SU-DHL-6 (cell line): ENCODE measurements around the gene WT1.

Source experiments
- H2AFZ ChIP-seq: fragments of 200-600 bp; sonication (generic); 2 replicates; pipeline ENCODE4 v1.6.1; 2014; ENCODE audit warnings: low read depth, mild to moderate bottlenecking, moderate library complexity, mixed read lengths, antibody characterized with exemption, low read length; ENCODE audit not compliant: severe bottlenecking
- H3F3A ChIP-seq: fragments of 200-600 bp; shearing (Covaris generic); 2 replicates; pipeline ENCODE4 v1.6.0; 2016; ENCODE audit warnings: antibody characterized with exemption, mild to moderate bottlenecking; ENCODE audit not compliant: insufficient read depth
- H3K27ac ChIP-seq: fragments of 200-600 bp; sonication (generic); 2 replicates; pipeline ENCODE4 v1.5.1; 2016; ENCODE audit warnings: low read depth, mild to moderate bottlenecking, low read length, moderate library complexity, mixed read lengths
- H3K27me3 ChIP-seq: fragments of 200-600 bp; sonication (generic), shearing (Covaris generic); 2 replicates; pipeline ENCODE4 v1.6.0; 2014; ENCODE audit warnings: mild to moderate bottlenecking, low read length
- H3K36me3 ChIP-seq: fragments of 200-600 bp; sonication (generic); 2 replicates; pipeline ENCODE4 v1.6.1; 2014; ENCODE audit warnings: mild to moderate bottlenecking, low read length, mixed read lengths
- H3K4me2 ChIP-seq: fragments of 300-600, 200-600 bp; shearing (Covaris generic), sonication (generic); 2 replicates; pipeline ENCODE4 v1.6.0; 2014; ENCODE audit warnings: low read length, low read depth, mild to moderate bottlenecking; ENCODE audit not compliant: poor library complexity, severe bottlenecking
- H3K4me3 ChIP-seq: fragments of 200-600 bp; sonication (generic); 2 replicates; pipeline ENCODE4 v1.5.1; 2014; ENCODE audit warnings: antibody characterized with exemption, low read length, mild to moderate bottlenecking, mixed read lengths; ENCODE audit not compliant: insufficient read depth, poor library complexity, severe bottlenecking
- H3K79me2 ChIP-seq: fragments of 200-600 bp; sonication (generic); 2 replicates; pipeline ENCODE4 v1.6.1; 2014; ENCODE audit warnings: mild to moderate bottlenecking, low read length, moderate library complexity; ENCODE audit not compliant: insufficient read depth
- H3K9ac ChIP-seq: fragments of 200-600 bp; sonication (generic); 2 replicates; pipeline ENCODE4 v1.7.0; 2014; ENCODE audit warnings: mild to moderate bottlenecking, low read length
- H3K9me2 ChIP-seq: fragments of 200-600 bp; sonication (generic); replicated peaks from 2 replicates; pipeline ENCODE4 v1.6.1; 2014; ENCODE audit warnings: low read length; ENCODE audit not compliant: insufficient read depth
- H3K9me3 ChIP-seq: fragments of 200-600 bp; sonication (generic); 2 replicates; pipeline ENCODE4 v1.6.1; 2014; ENCODE audit warnings: low read length, mixed read lengths; ENCODE audit not compliant: insufficient read depth
- H4K20me1 ChIP-seq: fragments of 200-600 bp; sonication (generic); 2 replicates; pipeline ENCODE4 v1.6.1; 2014; ENCODE audit warnings: low read depth, mild to moderate bottlenecking, antibody characterized with exemption, low read length, moderate library complexity, mixed read lengths
- EZH2phosphoT487 ChIP-seq: fragments of 200-600 bp; sonication (generic), shearing (Covaris generic); conservative IDR thresholded peaks from 2 replicates; pipeline ENCODE4 v1.6.1; 2018; ENCODE audit warnings: mild to moderate bottlenecking, antibody characterized with exemption, low read length, moderate library complexity, mixed read lengths
- TF ChIP-seq, protein P1 (sequence below): fragments of 200-600 bp; sonication (generic); IDR thresholded peaks from one replicate; pipeline ENCODE4 v1.5.1; 2017; ENCODE audit warnings: antibody characterized with exemption, mild to moderate bottlenecking, low read length, moderate library complexity; ENCODE audit not compliant: insufficient read depth, poor library complexity, severe bottlenecking

The WT1 gene

DNA sequence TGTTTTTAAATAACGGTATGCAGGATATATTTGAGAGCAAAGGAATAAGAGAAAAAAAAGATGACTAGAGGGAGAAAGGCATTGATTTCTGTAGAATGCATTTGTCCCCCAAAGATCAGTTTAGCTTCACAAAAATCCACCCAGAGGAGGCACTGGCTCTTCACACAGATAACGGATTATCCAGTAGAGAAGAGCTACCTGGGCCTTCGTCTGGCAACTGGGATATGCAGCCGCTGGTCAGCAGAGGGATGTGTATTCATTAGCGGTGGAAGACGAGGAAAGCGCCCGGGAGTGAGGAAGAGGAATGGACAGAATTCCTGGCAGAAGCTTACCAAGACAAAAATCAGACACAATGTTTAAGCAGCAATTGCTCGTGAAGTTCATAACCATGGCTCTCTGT is 5.6 kb upstream of the WT1 start:
- no peak overlapping the region for H3K4me3 ChIP-seq
- no peaks in the 10 kb centered on the region for H3K36me3 ChIP-seq
- no peaks in the 10 kb centered on the region for H3K79me2 ChIP-seq
- no peaks in the 10 kb centered on the region for H3K27me3 ChIP-seq
- no peaks in the 10 kb centered on the region for H4K20me1 ChIP-seq
- H3K4me2 ChIP-seq = no peak overlapping the region
- H2AFZ ChIP-seq = no peak overlapping the region
- H3K9ac ChIP-seq = no peak overlapping the region
- TF ChIP-seq, protein P1, sequence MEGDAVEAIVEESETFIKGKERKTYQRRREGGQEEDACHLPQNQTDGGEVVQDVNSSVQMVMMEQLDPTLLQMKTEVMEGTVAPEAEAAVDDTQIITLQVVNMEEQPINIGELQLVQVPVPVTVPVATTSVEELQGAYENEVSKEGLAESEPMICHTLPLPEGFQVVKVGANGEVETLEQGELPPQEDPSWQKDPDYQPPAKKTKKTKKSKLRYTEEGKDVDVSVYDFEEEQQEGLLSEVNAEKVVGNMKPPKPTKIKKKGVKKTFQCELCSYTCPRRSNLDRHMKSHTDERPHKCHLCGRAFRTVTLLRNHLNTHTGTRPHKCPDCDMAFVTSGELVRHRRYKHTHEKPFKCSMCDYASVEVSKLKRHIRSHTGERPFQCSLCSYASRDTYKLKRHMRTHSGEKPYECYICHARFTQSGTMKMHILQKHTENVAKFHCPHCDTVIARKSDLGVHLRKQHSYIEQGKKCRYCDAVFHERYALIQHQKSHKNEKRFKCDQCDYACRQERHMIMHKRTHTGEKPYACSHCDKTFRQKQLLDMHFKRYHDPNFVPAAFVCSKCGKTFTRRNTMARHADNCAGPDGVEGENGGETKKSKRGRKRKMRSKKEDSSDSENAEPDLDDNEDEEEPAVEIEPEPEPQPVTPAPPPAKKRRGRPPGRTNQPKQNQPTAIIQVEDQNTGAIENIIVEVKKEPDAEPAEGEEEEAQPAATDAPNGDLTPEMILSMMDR = no peak
- TF ChIP-seq EZH2phosphoT487 = no peak
- H3F3A ChIP-seq = no peaks in the 10 kb centered on the region
- no peaks in the 10 kb centered on the region for H3K9me2 ChIP-seq
- no peaks in the 10 kb centered on the region for H3K9me3 ChIP-seq
- no peak overlapping the region for H3K27ac ChIP-seq

DNA sequence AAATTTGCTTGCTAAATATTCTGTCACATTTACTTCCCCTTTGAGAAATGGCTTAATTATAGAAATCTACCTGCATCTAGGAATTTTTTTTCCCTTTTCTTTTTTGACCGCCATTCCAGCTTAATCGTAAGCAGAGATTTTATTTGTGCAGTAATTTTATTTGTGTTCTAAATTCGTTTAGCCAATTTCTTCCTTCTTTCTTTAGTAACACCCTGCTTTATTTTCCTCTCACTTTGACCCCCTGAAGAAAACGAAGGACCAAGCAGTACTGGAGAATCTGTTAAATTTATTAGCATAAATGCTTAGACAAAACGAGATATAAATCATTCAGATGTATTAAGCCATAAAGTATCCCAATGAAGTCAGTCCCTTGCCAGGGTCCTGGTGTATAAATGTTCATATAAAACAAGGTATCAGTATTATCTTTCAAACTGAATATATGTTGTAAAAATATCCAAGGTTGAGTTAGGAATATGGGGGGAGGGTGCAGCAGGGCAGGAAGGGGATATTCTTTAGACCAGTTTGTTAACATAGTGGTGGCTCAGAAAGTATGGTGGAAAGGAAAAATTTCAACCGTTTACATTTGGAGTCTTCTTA is 5.1 kb upstream of the WT1 start:
- H3K36me3 ChIP-seq = no peaks in the 10 kb centered on the region
- H3K27me3 ChIP-seq = no peaks in the 10 kb centered on the region

DNA sequence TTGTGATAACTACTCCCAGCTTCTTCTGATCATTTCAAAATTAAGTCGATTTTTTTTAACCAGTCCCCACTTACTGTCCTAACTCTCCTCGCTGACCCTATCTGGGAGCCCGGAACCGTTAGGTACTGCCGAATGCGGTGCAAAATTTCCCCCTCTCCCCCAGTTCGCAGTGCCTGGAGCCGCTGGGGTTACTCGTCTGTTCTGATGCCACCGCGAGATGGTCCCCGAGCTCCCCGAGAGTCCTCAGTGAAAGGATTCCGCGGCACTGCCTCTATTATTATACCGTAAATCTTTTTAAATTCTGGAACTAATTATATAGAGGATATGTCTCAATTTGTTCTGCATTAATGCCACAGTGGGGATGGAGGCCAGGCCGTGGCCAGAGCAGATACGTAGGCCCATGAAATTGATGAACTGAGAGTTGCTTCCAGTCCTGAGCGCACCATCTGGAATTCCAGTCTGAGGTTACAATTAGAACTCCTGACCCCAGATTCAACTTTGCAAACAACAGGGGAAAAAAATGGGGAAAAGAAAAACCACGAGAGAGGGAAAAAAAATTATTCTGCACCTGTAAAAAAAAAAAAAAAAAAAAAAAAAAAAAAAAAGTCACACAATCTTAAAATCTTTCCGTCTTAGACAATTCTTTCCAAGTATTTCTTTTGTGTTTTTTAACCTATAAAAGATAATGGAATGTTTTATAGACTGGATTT is 4.3 kb upstream of the WT1 start:
- no peaks in the 10 kb centered on the region for H3K79me2 ChIP-seq
- H3K9me2 ChIP-seq = no peaks in the 10 kb centered on the region
- H3K4me3 ChIP-seq = no peak overlapping the region
- H3K27me3 ChIP-seq = no peaks in the 10 kb centered on the region
- H4K20me1 ChIP-seq = no peaks in the 10 kb centered on the region
- no peaks in the 10 kb centered on the region for H3F3A ChIP-seq
- TF ChIP-seq, protein P1 = no peak
- TF ChIP-seq EZH2phosphoT487 = no peak
- no peak overlapping the region for H2AFZ ChIP-seq
- H3K27ac ChIP-seq = no peak overlapping the region
- H3K36me3 ChIP-seq = no peaks in the 10 kb centered on the region
- no peaks in the 10 kb centered on the region for H3K9me3 ChIP-seq
- no peak overlapping the region for H3K9ac ChIP-seq
- H3K4me2 ChIP-seq = no peak overlapping the region

More for the DNA sequence above, 5.1 kb upstream of the WT1 start:
- no peak overlapping the region for H3K4me3 ChIP-seq
- no peaks in the 10 kb centered on the region for H3F3A ChIP-seq
- TF ChIP-seq, protein P1 = no peak
- TF ChIP-seq EZH2phosphoT487 = no peak
- H3K27ac ChIP-seq = no peak overlapping the region
- H3K9me3 ChIP-seq = no peaks in the 10 kb centered on the region
- no peak overlapping the region for H3K4me2 ChIP-seq
- no peak overlapping the region for H3K9ac ChIP-seq
- H3K79me2 ChIP-seq = no peaks in the 10 kb centered on the region
- no peak overlapping the region for H2AFZ ChIP-seq
- H3K9me2 ChIP-seq = no peaks in the 10 kb centered on the region
- H4K20me1 ChIP-seq = no peaks in the 10 kb centered on the region
